ENCODE results near the gene KPNA4.
"Not testable (repeated sequence)": the region's sequence is repeated elsewhere in the genome, so short reads cannot be mapped to it uniquely, and the experiment has no call there.

Gene KPNA4

DNA sequence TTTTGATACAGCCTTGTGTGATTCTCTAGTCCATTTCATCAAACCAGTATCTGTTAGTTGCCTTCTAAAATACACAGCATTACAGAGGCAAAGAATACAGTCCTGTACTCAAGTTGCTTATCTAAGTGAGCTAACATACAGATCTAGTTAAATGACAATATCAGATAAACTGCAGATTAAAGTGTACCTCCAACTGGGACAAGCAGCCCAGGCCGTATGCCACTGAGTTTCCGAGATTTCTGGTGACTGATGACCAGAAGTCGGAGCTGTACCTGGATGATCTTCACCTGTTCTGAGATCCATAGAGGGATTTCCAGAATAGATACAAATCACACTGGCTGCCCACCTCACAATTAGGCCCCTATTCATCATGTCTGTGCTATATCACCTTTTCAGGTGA is 109.5 kb downstream of the KPNA4 start:
- no peak for DNase-seq (ENCODE audit: low spot score)
- TF ChIP-seq, protein P1, sequence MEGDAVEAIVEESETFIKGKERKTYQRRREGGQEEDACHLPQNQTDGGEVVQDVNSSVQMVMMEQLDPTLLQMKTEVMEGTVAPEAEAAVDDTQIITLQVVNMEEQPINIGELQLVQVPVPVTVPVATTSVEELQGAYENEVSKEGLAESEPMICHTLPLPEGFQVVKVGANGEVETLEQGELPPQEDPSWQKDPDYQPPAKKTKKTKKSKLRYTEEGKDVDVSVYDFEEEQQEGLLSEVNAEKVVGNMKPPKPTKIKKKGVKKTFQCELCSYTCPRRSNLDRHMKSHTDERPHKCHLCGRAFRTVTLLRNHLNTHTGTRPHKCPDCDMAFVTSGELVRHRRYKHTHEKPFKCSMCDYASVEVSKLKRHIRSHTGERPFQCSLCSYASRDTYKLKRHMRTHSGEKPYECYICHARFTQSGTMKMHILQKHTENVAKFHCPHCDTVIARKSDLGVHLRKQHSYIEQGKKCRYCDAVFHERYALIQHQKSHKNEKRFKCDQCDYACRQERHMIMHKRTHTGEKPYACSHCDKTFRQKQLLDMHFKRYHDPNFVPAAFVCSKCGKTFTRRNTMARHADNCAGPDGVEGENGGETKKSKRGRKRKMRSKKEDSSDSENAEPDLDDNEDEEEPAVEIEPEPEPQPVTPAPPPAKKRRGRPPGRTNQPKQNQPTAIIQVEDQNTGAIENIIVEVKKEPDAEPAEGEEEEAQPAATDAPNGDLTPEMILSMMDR (IDR thresholded peaks at IDR 0.05) = no peak
- Histone ChIP-seq H3K4me3 (no peak overlapping the region), H3K27ac (no peak overlapping the region)

- DNase-seq (ENCODE audit: low spot score) = no peak
- Histone ChIP-seq H3K27ac (no peak overlapping the region), H3K4me3 (no peak overlapping the region)
- TF ChIP-seq, protein P1 (IDR thresholded peaks at IDR 0.05) = no peak
Observed at GRCh38 chr3:160454995-160455394, 110.4 kb downstream of the KPNA4 start.

GRCh38 chr3:160452251-160452650 is 113.1 kb downstream of the KPNA4 start:
- H3K27ac ChIP-seq = not testable (repeated sequence)

DNA sequence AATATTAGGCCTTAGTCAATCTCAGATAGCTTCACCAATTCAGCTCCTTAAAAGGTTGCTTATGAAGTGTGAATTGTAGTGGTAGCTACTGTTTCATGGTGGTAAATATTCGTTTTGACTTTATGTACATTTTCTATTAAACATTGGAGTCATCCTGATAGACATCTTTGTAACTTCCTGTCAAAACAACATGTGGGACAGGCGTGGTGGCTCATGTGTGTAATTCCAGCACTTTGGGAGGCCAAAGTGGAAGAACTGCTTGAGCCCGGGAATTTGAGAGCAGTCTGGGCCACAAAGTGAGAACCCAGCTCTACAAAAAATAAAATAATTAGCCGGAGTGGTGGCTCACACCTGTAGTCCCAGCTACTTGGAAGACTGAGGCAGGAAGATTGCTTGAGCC is 113.8 kb downstream of the KPNA4 start:
- no peak for DNase-seq (ENCODE audit: low spot score)
- Histone ChIP-seq H3K4me3 (no peak overlapping the region), H3K27ac (no peak overlapping the region)
- TF ChIP-seq, protein P1 (IDR thresholded peaks at IDR 0.05) = no peak

More at GRCh38 chr3:160452251-160452650, 113.1 kb downstream of the KPNA4 start:
- H3K4me3 ChIP-seq; DNase-seq (ENCODE audit: low spot score): not testable (repeated sequence)

DNA sequence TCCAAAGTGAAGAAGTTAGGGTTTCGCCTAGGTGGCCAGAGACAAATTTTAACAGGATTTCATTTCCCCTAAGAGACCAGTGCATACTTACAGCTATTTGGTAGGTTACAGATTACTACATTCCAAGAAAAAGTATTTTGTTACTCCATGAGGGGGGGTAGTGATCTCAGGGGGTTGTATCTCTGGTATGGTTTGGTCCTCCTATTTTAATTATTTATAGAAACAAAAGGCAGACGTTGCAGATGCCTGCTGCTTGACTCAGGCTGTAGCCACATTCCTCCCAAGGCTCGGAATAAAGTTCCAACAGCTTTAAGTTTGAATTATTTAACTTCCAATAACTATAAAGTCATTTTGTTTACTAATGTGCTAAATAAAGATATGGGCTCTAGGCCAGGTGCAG is 114.5 kb downstream of the KPNA4 start:
- H3K4me3 ChIP-seq = no peak overlapping the region
- TF ChIP-seq, protein P1 (IDR thresholded peaks at IDR 0.05) = no peak
- no peak for DNase-seq (ENCODE audit: low spot score)
- H3K27ac ChIP-seq = no peak overlapping the region

- Histone ChIP-seq H3K27ac (peak within 1 kb of the TSS in 1 of 2 donors; percentile 79), H3K4me3 (peak within 1 kb of the TSS; percentile 77)
- TF ChIP-seq, protein P1 (IDR thresholded peaks at IDR 0.05) = no peak
- peak; percentile 89 for DNase-seq (ENCODE audit: low spot score)
Observed at GRCh38 chr3:160449636-160450598, 115.5 kb downstream of the KPNA4 start, which contains the start of gene TRIM59. TRIM59 (minus strand) TSS chr3:160449786; CDS start chr3:160439183, 10,603 bp downstream.

GRCh38 chr3:160448845-160449635 is 116.3 kb downstream of the KPNA4 start:
- peak; percentile 77 for DNase-seq (ENCODE audit: low spot score)
- TF ChIP-seq, protein P1 (IDR thresholded peaks at IDR 0.05) = no peak
- H3K27ac ChIP-seq = peak overlapping the region in 1 of 2 donors; percentile 79
- H3K4me3 ChIP-seq = peak overlapping the region; percentile 77

Measured in coronary artery (tissue), 2 donors.